ENCODE results near the gene RMI1.
"Not testable (repeated sequence)": the region's sequence is repeated elsewhere in the genome, so short reads cannot be mapped to it uniquely, and the experiment has no call there.

Gene RMI1

GRCh38 chr9:84024041-84024575 is 43.5 kb downstream of the RMI1 start:
- H3K23ac ChIP-seq (ENCODE audit: low read length): no peak overlapping the region
- no peak overlapping the region for H2BK120ac ChIP-seq (ENCODE audit: insufficient read depth, low read length, poor library complexity)
- H3K4ac ChIP-seq (ENCODE audit: low read depth, low read length): no peak overlapping the region
- H3K79me2 ChIP-seq (ENCODE audit: control insufficient read depth, insufficient read depth, low read length, poor library complexity): no peaks in the 10 kb centered on the region
- H3K27ac ChIP-seq (ENCODE audit: low read depth, low read length): no peak overlapping the region
- H3K79me1 ChIP-seq (ENCODE audit: low read length): no peaks in the 10 kb centered on the region
- no peaks in the 10 kb centered on the region for H3K9me3 ChIP-seq (ENCODE audit: insufficient read depth, low read depth, low read length)
- no CpG with 5 or more reads among the region's 4 CpGs for whole genome bisulfite sequencing (ENCODE audit: extremely low coverage, insufficient coverage, insufficient read length)
- no peak overlapping the region for H3K9ac ChIP-seq (ENCODE audit: low read length)
- H2AFZ ChIP-seq (ENCODE audit: insufficient read depth, low read length, poor library complexity): no peak overlapping the region
- H4K8ac ChIP-seq (ENCODE audit: low read depth, low read length): no peak overlapping the region
- H2BK5ac ChIP-seq (ENCODE audit: low read depth, low read length, poor library complexity): no peak overlapping the region
- H2AK5ac ChIP-seq (ENCODE audit: low read length): no peak overlapping the region
- no peak overlapping the region for H3K14ac ChIP-seq (ENCODE audit: low read length)
- H2BK12ac ChIP-seq (ENCODE audit: low read length): no peak overlapping the region
- H4K91ac ChIP-seq (ENCODE audit: low read depth, low read length): no peak overlapping the region
- no peak for DNase-seq
- H3K36me3 ChIP-seq (ENCODE audit: control insufficient read depth in 1 of 2, insufficient read depth in 2 of 2, low read length in 2 of 2): no peaks in the 10 kb centered on the region
- no peak overlapping the region for H3K18ac ChIP-seq (ENCODE audit: low read length)
- no peaks in the 10 kb centered on the region for H3K27me3 ChIP-seq (ENCODE audit: insufficient read depth, low read length)
- H3K4me1 ChIP-seq (ENCODE audit: control insufficient read depth in 1 of 2, insufficient read depth in 2 of 2, low read length in 2 of 2): no peaks in the 10 kb centered on the region
- no peak overlapping the region for H3K4me2 ChIP-seq (ENCODE audit: low read length)
- H3K4me3 ChIP-seq (ENCODE audit: low read depth, low read length): no peak overlapping the region
- no peak overlapping the region for H4K12ac ChIP-seq (ENCODE audit: low read depth, low read length)

GRCh38 chr9:84027201-84027600 is 46.6 kb downstream of the RMI1 start:
- Histone ChIP-seq H2BK5ac (ENCODE audit: low read depth, low read length, poor library complexity) (no peak overlapping the region), H3K79me1 (ENCODE audit: low read length) (no peaks in the 10 kb centered on the region), H3K9ac (ENCODE audit: low read length) (no peak overlapping the region), H2AK5ac (ENCODE audit: low read length) (no peak overlapping the region), H3K4me1 (ENCODE audit: control insufficient read depth in 1 of 2, insufficient read depth in 2 of 2, low read length in 2 of 2) (no peaks in the 10 kb centered on the region), H3K14ac (ENCODE audit: low read length) (no peak overlapping the region), H3K9me3 (ENCODE audit: insufficient read depth, low read depth, low read length) (no peaks in the 10 kb centered on the region), H2BK120ac (ENCODE audit: insufficient read depth, low read length, poor library complexity) (no peak overlapping the region), H3K79me2 (ENCODE audit: control insufficient read depth, insufficient read depth, low read length, poor library complexity) (no peaks in the 10 kb centered on the region), H3K4me3 (ENCODE audit: low read depth, low read length) (no peak overlapping the region), H3K18ac (ENCODE audit: low read length) (no peak overlapping the region), H3K27me3 (ENCODE audit: insufficient read depth, low read length) (no peaks in the 10 kb centered on the region), H3K4ac (ENCODE audit: low read depth, low read length) (no peak overlapping the region), H2BK12ac (ENCODE audit: low read length) (no peak overlapping the region), H3K36me3 (ENCODE audit: control insufficient read depth in 1 of 2, insufficient read depth in 2 of 2, low read length in 2 of 2) (no peaks in the 10 kb centered on the region), H3K4me2 (ENCODE audit: low read length) (no peak overlapping the region), H3K27ac (ENCODE audit: low read depth, low read length) (no peak overlapping the region), H4K12ac (ENCODE audit: low read depth, low read length) (no peak overlapping the region), H4K91ac (ENCODE audit: low read depth, low read length) (no peak overlapping the region), H3K23ac (ENCODE audit: low read length) (no peak overlapping the region), H2AFZ (ENCODE audit: insufficient read depth, low read length, poor library complexity) (no peak overlapping the region), H4K8ac (ENCODE audit: low read depth, low read length) (no peak overlapping the region)
- WGBS (ENCODE audit: extremely low coverage, insufficient coverage, insufficient read length): no CpG with 5 or more reads among the region's 4 CpGs
- no peak for DNase-seq

- H4K12ac ChIP-seq (ENCODE audit: low read depth, low read length): no peak overlapping the region
- no peak overlapping the region for H3K23ac ChIP-seq (ENCODE audit: low read length)
- no peak overlapping the region for H3K18ac ChIP-seq (ENCODE audit: low read length)
- no CpG with 5 or more reads among the region's 2 CpGs for WGBS (ENCODE audit: extremely low coverage, insufficient coverage, insufficient read length)
- no peaks in the 10 kb centered on the region for H3K79me2 ChIP-seq (ENCODE audit: control insufficient read depth, insufficient read depth, low read length, poor library complexity)
- no peak overlapping the region for H2AFZ ChIP-seq (ENCODE audit: insufficient read depth, low read length, poor library complexity)
- no peak overlapping the region for H3K27ac ChIP-seq (ENCODE audit: low read depth, low read length)
- no peak overlapping the region for H2BK12ac ChIP-seq (ENCODE audit: low read length)
- H4K91ac ChIP-seq (ENCODE audit: low read depth, low read length): no peak overlapping the region
- H3K4me3 ChIP-seq (ENCODE audit: low read depth, low read length): no peak overlapping the region
- no peaks in the 10 kb centered on the region for H3K79me1 ChIP-seq (ENCODE audit: low read length)
- no peaks in the 10 kb centered on the region for H3K4me1 ChIP-seq (ENCODE audit: control insufficient read depth in 1 of 2, insufficient read depth in 2 of 2, low read length in 2 of 2)
- H3K4ac ChIP-seq (ENCODE audit: low read depth, low read length): no peak overlapping the region
- H3K4me2 ChIP-seq (ENCODE audit: low read length): no peak overlapping the region
- no peak overlapping the region for H3K9ac ChIP-seq (ENCODE audit: low read length)
- no peak overlapping the region for H2BK120ac ChIP-seq (ENCODE audit: insufficient read depth, low read length, poor library complexity)
- no peaks in the 10 kb centered on the region for H3K36me3 ChIP-seq (ENCODE audit: control insufficient read depth in 1 of 2, insufficient read depth in 2 of 2, low read length in 2 of 2)
- DNase-seq: no peak
- no peak overlapping the region for H2AK5ac ChIP-seq (ENCODE audit: low read length)
- H4K8ac ChIP-seq (ENCODE audit: low read depth, low read length): no peak overlapping the region
- H3K27me3 ChIP-seq (ENCODE audit: insufficient read depth, low read length): no peaks in the 10 kb centered on the region
- H3K9me3 ChIP-seq (ENCODE audit: insufficient read depth, low read depth, low read length): no peaks in the 10 kb centered on the region
- H3K14ac ChIP-seq (ENCODE audit: low read length): no peak overlapping the region
- H2BK5ac ChIP-seq (ENCODE audit: low read depth, low read length, poor library complexity): no peak overlapping the region
Observed at GRCh38 chr9:84031534-84031933, 50.9 kb downstream of the RMI1 start.

- H3K4ac ChIP-seq (ENCODE audit: low read depth, low read length); H3K4me1 ChIP-seq (ENCODE audit: control insufficient read depth in 1 of 2, insufficient read depth in 2 of 2, low read length in 2 of 2); H3K23ac ChIP-seq (ENCODE audit: low read length); H2BK12ac ChIP-seq (ENCODE audit: low read length); H4K8ac ChIP-seq (ENCODE audit: low read depth, low read length); H2BK120ac ChIP-seq (ENCODE audit: insufficient read depth, low read length, poor library complexity); H2AFZ ChIP-seq (ENCODE audit: insufficient read depth, low read length, poor library complexity); H3K14ac ChIP-seq (ENCODE audit: low read length); H2BK5ac ChIP-seq (ENCODE audit: low read depth, low read length, poor library complexity); H3K79me1 ChIP-seq (ENCODE audit: low read length); H4K12ac ChIP-seq (ENCODE audit: low read depth, low read length); H2AK5ac ChIP-seq (ENCODE audit: low read length); H4K91ac ChIP-seq (ENCODE audit: low read depth, low read length); H3K79me2 ChIP-seq (ENCODE audit: control insufficient read depth, insufficient read depth, low read length, poor library complexity); H3K9ac ChIP-seq (ENCODE audit: low read length); H3K27me3 ChIP-seq (ENCODE audit: insufficient read depth, low read length); H3K27ac ChIP-seq (ENCODE audit: low read depth, low read length); H3K36me3 ChIP-seq (ENCODE audit: control insufficient read depth in 1 of 2, insufficient read depth in 2 of 2, low read length in 2 of 2); H3K4me3 ChIP-seq (ENCODE audit: low read depth, low read length); H3K4me2 ChIP-seq (ENCODE audit: low read length); H3K9me3 ChIP-seq (ENCODE audit: insufficient read depth, low read depth, low read length); H3K18ac ChIP-seq (ENCODE audit: low read length): not testable (repeated sequence)
- peak; percentile 9 to 31 for DNase-seq
- WGBS (ENCODE audit: extremely low coverage, insufficient coverage, insufficient read length): no CpG with 5 or more reads among the region's 5 CpGs
Observed at GRCh38 chr9:84041857-84042256, 61.3 kb downstream of the RMI1 start.
